GM21381 (cell line): Measurements from ENCODE around the gene ZBTB42.

ENCODE experiments used
- ATAC-seq: cut with Tn5 transposase; IDR thresholded peaks from one replicate; pipeline ENCODE4 v1.9.1; 2021; ENCODE audit warnings: mild to moderate bottlenecking, moderate library complexity; ENCODE audit not compliant: unreplicated experiment

Gene ZBTB42

DNA sequence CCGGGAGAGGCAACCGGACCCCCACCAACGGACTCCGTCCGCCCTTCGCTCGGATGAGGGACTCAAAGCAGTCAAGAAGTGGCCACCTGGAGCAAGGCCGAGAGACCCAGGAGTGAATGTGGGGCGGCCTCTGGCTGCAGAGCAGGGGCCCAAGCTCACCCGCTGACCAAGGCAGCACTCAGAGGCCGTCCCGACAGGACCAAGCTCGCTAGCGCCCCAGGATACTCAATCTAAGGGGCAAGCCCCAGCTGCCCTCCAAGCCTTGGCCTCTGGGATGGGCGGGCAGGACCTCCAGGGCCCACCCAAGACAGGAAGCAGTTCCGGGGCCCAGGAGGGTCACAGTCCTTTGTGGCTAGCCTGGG is 6.3 kb upstream of the ZBTB42 start:
- peak; percentile 2 for ATAC-seq

DNA sequence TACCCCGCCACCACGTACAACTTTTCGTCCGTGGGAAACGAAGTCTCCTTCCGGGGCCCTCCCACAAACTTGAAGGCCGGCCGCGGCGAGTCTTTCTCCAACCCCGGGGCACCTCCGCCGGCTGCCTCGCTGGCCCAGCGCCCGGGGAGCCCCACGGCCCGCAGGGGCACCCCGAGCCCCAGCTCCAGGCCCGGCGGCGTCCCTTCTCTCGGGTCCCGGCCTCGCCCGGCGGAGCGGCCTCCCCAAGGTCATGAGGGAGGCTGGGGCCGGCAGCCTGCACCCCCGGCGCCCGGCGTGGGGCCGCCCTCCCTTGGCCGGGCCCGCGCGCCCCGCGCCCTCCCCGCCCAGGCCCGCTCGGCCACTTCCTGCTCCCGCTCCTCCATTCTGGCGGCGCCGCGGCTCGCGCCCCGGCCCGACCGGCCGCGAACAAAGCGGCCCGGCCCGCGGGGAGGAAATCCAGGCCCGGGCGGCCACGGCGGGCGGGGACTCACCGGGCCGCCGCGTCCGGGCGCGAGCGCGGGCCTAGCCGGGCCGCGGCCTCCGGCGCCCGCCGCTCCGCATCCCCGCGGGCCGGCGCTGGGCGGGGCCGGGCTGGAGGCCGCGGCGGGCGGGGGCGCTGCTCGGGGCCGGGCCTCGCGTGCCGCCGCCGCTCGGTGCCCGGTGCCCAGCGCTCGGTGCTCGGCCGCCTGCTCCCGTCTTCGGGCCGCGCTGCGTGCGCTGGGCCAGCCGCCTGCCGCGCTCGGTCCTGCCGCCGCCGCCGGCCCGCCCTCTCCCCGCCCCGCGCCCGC is 5.7 kb upstream of the ZBTB42 start, which contains the start of gene AKT1:
Gene AKT1, minus strand, starts transcription at position 756 of the 788 bp plus-strand sequence. CDS start 3,105 bp downstream, outside the sequence.
- peak; percentile 43 for ATAC-seq

DNA sequence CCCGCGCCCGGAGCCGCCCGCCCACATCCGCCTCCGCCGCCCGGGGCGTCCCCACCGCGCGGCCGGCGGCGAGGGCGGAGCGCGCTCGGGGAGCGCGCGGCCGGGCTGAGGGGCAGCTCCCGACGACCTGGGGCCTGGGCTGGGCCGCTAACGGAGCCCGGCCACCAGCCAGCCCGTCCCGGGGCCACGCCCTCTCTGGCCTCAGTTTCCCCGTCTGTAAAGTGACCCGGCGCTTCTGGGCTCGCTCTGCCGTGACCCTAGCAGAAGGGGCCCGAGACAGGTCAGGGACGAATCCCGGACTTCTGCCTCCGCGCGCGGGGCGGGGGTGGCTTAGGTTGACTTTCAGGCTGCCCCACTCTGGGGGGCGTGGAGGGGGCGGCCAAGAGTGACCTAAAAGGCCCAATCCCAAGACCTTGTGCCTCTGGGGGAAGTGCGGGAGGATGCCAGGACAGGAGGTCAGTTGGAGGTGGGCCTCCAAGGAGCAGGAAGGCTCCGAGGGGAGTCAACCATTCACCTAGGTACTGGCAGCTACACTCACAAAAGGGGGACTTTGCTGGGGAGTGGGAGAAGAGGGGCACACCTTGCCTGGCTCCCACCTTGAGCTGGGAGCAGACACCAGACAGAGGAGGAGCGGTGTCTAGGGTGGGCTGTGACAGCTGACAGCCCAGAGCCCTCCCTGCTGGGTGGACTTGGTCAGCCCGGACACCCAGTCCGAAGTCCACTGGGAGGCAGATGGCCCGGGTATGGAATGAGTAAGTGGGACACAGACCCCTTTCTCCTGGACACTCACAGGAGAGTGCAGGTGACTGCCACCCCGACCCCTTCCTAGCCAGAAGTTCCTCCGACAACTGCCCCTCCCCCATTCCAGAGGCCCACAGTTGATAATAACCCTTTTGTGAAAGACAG is 4.9 kb upstream of the ZBTB42 start:
- peak; percentile 29 for ATAC-seq

DNA sequence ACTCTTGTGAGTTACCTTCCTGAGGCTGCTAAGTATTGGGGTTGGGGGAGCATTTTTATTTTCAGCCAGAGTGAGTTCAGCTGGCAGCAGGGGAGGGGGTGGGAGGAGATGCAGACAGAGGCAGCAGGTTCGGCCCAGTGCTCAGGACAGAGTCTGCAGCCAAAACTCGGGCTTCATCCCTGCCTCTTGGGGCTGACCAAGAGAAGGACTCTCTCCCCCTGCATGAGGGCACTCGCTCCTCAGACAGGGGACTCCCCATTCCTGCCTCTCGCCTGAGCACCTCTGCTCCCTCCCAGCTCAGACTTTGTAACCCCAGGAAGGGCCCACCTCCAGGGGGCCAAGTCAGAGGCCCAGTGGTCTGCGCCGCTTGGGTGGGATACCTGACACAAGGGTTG is 4.2 kb upstream of the ZBTB42 start:
- ATAC-seq, result no peak

DNA sequence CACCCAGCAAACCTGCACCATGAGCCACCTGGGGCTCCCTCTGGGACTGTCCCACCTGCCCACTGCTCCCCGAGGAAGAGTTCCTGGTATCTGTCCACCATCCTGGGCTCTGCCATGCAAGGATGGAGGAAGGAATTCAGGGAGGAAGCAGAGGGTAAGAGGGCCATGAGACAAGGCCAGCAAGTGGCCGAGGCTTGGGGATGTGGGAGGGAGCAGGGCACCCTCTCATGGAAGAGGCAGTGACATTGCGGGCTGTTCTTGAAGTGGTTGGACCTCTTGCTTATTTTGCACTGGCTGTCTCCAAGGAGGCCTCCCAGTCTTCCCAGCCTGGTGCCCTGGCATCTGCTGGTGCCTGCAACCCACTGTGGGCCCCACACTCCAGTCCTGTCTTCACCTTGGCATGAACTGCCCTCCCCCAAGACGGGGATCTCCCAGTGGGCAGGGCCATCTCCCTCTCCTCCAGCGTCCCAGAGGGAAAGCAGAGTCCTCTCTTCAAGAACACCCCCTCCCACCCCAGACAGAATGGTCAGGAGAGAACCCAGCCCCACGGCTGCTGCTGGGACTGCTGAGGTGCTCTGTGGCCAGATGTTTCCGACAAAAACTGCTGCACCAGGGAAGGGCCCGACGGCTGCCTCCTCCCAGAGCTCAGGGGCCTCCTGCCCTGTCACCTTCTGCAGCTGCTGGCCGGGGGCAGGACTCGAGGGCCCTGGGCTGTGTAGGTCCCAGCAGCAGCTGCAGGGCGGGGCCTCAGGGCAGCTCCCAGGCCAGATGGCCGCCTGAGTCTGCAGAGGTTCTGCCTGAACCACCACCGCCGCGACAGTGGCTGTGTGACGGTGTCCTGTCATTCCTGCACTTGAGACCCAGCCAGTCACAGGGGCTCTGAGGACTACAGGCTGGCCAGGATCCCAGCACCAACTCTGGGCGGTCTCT is 3.5 kb upstream of the ZBTB42 start:
- no peak for ATAC-seq

DNA sequence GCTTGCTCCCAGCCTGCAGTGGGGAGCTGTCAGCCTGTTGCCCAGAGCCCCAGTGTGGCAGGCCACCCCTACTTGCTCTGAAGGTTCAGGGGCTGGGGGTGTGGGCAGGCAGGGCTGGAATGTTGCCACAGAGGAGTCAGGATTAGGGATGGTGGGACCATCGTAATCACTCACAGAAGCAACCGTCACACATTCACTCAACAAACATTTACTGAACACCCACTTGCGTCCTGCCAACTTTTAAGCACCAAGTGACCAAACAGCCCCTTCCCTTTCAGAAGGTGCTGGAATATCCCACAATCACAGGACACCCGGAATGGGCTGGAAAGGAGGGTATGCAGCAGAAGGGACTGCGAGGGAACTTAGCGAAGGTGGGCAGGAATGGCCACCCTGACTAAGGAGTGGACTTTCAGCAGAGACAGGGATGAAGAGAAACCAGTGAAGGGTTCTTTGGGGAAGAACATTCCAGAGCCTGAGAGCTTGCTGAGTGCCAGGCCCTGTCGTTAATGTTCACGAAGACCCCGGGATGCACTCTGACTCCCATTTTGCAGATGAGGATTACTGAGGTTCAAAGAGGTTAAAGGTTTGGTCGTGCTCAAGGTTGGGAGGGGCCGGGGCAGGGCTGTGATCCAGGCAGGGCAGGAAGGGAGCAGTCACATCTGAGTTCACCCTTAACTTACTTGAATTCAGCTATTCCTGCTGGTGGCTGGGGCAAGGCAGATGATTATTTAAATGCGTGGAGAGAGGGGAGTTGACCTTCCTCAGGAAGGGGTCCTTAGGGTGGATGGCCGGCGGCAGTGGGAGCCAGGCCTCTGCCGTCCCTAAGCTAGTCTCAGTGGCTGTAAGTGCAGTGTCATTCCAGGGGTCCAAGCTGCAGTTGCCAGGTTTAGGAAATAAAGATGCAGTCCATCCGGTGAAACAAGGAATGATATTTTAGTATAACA is 2.3 kb upstream of the ZBTB42 start:
- ATAC-seq, result no peak

DNA sequence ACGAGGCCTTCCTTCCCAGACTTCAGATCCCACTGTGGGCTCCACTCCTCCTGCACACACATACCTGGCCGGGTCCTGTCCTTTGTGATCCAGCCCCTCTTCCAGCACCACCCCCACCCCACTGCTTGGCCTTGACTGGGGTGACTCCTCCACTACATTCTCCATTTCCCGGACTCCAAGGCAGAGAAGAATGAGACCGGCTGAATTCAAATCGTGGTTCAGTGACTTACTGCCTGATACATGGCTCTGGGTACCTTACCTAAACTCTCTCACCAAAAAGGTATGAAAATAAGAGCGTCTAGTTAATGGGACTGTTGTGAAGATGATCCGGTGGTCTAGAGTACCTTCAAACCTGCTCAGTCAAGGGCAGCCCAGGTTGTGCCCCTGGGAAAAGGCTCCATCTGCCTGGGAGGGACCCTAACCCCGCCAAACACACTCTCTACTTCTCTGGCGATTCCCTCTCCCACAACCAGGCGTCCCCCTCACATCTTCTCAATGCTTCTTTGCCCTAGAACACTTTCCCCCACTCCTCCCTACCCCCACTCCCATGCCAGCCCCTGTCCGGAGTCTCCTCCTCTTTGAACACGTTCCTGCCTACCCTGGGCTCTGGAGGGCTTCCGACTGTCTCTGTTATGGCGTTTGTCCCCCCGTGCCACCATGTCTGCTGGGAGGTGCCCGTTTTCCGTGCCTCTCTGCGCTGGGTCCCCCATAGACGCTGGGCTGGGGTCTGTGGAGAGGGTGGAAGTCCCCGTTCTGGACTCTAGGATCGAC is 1.5 kb upstream of the ZBTB42 start:
- no peak for ATAC-seq

DNA sequence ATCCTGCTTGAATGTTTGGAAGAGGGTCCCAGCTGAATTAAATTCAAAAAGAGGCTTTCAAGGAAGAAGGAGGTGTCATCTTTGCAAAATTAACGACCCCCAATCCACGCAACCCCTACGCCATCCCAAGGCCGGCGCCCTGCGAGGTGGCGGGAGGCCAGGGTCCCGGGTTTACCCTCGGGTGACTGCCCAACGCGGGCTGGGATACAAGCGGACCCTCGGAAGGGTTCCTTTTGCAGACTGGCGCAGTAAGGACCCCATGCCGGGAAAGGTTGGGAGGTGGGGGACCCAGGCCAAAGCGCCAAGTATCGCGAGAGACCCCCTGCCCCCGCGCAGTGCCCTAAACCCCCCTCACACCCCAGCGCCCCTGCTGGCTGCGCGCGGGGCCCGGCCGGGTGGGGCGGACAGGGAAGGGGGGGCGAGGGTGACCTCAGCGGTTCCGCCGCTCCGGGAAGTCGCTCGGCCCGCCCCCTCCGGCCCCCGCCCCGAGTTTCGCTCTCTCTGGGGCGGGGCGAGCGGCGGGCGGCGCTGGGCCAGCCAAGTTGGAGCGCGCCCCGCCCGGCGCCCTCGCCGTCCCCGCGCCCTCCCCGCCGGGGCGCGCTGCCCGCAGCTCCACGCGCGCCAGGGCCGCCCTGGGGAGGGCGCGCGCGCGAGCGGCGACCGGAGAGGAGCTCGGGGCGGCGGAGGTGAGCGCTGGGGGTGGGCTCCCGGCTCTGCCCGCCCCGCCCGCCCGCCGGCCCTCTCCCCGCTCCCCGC is 708 bp upstream of the ZBTB42 start:
- peak; percentile 69 for ATAC-seq

DNA sequence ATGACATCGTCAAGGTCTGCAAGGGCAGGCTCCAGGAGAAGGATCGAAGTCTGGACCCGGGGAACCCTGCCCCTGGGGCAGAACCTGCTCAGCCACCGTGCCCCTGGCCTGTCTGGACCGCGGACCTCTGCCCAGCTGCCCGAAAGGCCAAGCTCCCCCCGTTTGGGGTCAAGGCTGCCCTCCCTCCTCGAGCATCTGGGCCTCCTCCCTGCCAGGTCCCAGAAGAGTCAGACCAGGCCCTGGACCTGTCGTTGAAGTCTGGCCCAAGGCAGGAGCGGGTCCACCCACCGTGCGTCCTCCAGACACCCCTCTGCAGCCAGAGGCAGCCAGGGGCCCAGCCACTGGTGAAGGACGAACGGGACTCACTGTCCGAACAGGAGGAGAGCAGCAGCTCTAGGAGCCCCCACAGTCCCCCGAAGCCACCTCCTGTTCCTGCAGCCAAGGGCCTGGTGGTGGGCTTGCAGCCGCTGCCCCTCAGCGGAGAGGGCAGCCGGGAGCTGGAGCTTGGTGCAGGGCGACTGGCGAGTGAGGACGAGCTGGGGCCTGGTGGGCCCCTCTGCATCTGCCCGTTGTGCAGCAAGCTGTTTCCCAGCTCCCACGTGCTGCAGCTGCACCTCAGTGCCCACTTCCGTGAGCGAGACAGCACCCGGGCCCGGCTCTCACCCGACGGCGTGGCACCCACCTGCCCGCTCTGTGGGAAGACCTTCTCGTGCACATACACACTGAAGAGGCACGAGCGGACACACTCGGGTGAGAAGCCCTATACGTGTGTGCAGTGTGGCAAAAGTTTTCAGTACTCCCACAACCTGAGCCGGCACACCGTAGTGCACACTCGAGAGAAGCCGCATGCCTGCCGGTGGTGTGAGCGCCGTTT is 856 bp downstream of the ZBTB42 start:
- ATAC-seq, result no peak

DNA sequence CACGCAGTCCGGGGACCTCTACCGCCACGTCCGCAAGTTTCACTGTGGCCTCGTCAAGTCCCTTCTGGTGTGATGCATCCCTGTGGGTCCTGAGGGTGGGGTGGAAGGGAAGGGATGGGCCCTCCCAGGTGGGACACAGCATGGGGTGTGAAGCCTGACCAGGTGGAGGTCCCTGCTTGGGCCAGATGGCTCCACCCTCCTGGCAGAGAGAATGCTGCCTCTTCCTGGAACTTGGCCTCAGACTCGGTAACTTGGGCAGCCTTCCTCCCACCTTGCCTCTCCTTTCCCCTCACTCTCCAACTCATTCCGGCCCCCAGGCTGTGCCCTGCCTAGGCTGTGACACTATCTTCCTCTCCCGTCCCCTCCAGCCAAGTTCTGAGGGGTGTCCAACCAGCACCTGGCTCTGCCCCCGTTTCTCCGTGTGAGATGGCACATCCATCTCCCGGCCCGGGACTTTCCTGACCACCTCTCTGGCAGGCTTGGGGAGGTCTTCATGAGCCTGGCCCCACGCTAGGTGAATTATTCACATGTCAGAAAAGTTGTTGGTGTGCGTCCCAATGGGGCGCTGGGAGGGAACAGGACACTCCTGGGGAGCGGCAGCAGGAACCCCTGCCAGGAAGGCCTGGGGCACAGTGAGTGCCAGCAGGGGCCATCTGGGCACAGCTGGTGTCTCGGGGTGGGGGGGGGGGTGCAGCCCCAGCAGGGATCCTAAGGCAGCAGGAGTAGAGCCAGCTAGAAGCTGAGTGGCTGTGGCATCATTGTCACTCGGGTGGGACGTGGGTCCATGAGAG is 1.7 kb downstream of the ZBTB42 start:
- no peak for ATAC-seq

DNA sequence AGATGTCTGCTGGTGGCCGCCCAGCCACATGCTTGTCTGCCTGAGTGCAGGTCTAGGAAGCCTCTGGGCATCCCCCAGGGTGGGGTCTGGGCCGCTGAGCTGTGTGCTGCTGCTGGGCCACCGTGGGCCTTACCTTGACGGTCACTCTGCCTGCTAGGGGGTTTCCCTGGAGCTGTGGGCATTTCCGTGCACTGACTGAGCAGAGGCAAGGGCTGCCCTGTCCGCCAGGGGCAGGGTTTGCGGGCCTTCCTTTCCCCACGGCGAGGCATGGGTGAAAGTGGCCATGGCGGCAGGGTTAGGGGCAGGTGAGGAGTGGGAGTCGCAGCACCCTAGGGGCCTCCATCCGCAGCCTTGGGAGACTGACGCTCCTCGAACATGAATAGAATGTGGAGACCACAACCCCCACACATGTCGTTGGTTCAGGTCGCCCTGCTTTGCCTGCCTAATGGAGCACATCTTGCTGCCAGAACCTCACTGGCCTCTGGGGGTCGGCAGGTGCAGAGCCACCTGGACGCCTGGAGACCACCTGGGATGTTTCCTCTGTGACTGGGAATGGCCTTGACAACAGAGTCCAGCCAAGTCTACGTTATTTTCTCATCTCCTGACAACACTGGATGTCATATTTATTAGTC is 2.5 kb downstream of the ZBTB42 start:
- ATAC-seq, result no peak

DNA sequence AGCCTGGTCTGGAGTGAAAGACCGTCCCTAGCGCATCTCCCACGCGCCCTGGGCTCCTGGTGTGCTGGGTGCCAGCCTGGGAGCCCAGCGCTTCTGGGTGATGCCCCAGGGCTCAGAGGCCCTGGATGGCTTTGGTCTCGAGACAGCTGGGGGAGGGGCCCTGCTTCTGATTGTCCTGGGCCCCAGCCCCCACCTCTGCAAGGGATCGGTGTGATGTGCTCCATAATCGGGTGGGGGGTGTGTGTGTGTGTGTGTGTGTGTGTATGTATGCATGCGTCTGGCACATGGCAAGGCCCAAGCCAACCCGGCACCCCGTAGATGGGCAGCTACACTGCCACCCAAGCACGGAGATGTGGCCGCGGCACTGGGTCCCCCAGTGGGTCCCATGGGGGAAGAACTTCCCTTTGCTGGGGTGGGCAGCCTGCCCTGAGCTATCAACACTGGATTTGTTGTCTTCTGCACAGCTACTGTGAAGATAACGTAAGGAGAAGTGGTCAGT is 3.1 kb downstream of the ZBTB42 start:
- no peak for ATAC-seq

DNA sequence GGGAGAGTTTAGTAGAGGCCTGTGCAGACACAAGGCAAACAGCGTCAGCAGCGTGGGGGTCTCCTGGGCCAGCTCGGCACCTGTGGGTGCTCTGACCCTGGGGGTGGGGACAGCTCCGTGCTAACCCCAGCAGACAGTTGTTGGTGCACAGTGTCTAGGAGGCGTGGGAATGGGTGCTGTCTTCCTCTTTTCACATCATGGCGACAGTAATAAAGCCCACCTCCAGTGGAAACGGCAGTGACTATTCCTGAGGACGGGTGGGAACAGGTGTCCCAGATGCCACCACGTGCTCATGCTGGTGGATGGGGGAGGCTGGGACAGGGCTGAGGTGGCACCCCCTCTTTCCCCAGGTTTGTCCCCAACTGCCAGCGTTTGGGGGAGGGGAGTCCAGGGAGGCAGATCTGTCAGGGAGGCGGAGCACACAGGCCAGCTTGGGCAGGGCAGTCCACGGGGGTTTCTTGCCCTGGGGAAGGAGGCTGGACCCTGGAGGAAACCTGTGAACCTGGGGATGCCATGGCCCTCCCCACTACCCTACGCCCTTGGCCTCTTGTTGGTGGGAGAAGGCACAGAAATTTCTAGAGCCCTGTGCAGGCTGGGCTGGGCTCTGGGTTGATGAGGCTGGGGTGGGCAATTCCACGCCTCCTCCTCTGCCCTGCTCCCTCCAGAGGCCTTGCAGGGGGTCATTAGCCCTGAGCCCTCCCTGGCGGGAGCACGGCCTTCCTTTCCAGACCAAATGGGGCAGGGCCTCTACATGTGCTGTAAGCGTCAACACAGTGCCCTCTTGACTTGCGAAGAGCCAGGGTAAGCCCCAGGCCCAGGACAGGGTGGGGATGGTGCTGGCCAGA is 3.8 kb downstream of the ZBTB42 start:
- ATAC-seq, result no peak

DNA sequence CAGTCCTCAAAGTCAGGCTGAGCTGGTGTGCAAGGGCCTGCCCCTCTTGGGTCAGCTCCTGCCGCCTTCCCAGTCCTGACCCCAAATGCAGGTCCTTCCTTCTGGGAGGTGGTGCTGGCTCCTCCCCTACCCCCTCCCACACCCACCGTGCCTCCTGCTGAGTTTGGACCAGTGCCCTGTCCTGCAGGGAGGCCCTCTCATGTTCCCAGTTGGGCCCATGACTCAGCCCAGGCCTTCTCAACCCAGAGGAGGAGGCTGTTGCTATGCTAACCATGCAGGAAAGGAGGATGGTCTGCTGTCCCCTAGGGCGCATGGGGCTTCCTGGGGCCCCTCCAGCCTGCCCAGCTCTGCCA is 4.4 kb downstream of the ZBTB42 start:
- no peak for ATAC-seq

DNA sequence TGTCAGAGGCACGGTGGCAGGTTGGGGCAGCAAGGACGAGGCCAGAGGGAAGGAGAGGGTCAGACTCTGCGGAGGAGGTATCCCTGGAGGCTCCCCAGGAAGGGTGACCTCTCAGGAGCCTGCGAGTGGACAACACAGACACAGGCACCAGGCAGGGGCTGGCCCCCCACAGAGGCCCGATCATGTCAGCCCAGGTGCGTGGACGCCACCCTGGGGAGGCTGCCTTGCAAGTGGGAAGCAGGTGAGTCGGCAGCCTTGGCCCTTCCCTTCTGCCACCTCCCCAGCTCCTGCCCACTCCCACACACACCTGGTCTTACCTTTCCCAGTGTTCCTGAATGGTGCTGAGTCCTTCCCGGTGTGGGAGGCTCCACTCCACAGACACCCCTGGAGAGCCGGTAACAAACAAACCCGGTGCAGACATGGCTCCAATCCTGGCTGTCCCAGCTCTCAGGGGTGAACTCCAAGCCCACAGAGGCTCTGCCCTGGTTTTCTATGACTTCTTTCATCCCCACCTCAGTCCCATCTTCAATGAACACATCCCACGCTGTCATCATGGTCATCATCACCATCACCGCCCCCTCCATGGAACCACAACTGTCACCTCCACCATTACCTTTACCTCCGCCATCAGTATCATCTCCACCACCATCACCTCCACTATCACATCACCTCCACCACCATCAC is 5.2 kb downstream of the ZBTB42 start:
- ATAC-seq, result no peak
